Stimulated activated CD8-positive, alpha-beta memory T cell treated with anti-CD3 and anti-CD28 coated beads, Interleukin-12 subunit alpha, Interleukin-12 subunit beta, amount 100 ng/mL, for 24 hours (primary cell): ENCODE results near the gene SMAD1.

Experiments
- DNase-seq: peaks from one replicate; pipeline ENCODE4 v3.0.0-alpha.2; 2020; ENCODE audit errors: extremely low read depth

The SMAD1 gene

GRCh38 chr4:145489556-145489955 lies 7.9 kb downstream of the SMAD1 start:
- no peak for DNase-seq

GRCh38 chr4:145490361-145490760 lies 8.7 kb downstream of the SMAD1 start:
- no peak for DNase-seq

- DNase-seq: no peak
Observed at GRCh38 chr4:145490796-145491195, 9.1 kb downstream of the SMAD1 start.

- no peak for DNase-seq
Observed at GRCh38 chr4:145492376-145492775, 10.7 kb downstream of the SMAD1 start.

GRCh38 chr4:145493166-145493565 lies 11.5 kb downstream of the SMAD1 start:
- no peak for DNase-seq

GRCh38 chr4:145494666-145495270 lies 13.1 kb downstream of the SMAD1 start:
- DNase-seq: no peak

GRCh38 chr4:145496292-145496691 lies 14.6 kb downstream of the SMAD1 start:
- no peak for DNase-seq

- DNase-seq: no peak
Observed at GRCh38 chr4:145497199-145498149, 15.8 kb downstream of the SMAD1 start.

- DNase-seq: no peak
Observed at GRCh38 chr4:145498430-145498829, 16.8 kb downstream of the SMAD1 start.

- DNase-seq: no peak
Observed at GRCh38 chr4:145501051-145501660, 19.5 kb downstream of the SMAD1 start.

- DNase-seq: no peak
Observed at GRCh38 chr4:145502809-145503208, 21.2 kb downstream of the SMAD1 start.

GRCh38 chr4:145503486-145504072 lies 21.9 kb downstream of the SMAD1 start:
- no peak for DNase-seq

- no peak for DNase-seq
Observed at GRCh38 chr4:145505995-145506394, 24.3 kb downstream of the SMAD1 start.

- DNase-seq: no peak
Observed at GRCh38 chr4:145507636-145508035, 26.0 kb downstream of the SMAD1 start.

- no peak for DNase-seq
Observed at GRCh38 chr4:145511913-145512522, 30.4 kb downstream of the SMAD1 start.

- DNase-seq: no peak
Observed at GRCh38 chr4:145513020-145513621, 31.5 kb downstream of the SMAD1 start.

GRCh38 chr4:145520172-145520571 lies 38.5 kb downstream of the SMAD1 start:
- DNase-seq: no peak

- no peak for DNase-seq
Observed at GRCh38 chr4:145521282-145521681, 39.6 kb downstream of the SMAD1 start.

GRCh38 chr4:145523117-145523516 lies 41.5 kb downstream of the SMAD1 start:
- no peak for DNase-seq

GRCh38 chr4:145524552-145524951 lies 42.9 kb downstream of the SMAD1 start:
- no peak for DNase-seq

GRCh38 chr4:145525291-145525740 lies 43.7 kb downstream of the SMAD1 start:
- no peak for DNase-seq
